HG03066 (cell line): ENCODE measurements around the gene SUFU.

ENCODE experiments used
- ATAC-seq: cut with Tn5 transposase; IDR thresholded peaks from one replicate; pipeline ENCODE4 v1.9.1; 2021; ENCODE audit warnings: low read depth; ENCODE audit not compliant: unreplicated experiment

The SUFU gene

DNA sequence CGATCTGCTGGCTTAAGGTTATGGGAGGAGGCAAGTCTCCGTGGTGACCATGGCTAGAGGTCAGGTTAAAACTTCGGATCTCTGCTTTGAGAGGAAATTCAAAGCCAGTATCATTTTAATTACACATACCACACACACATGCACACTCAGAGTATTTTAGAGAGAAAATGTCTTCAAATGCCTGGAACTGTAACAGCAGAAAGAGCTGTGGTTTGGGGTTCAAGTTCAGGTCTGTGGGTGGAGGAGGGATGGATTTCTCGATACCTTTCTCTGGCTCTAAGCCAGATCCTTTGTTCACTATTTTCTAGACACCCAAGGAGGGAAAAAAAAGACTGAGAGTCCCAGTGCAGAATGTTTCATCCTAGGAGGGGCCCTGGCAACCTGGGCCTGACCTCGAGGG lies 177.9 kb downstream of the SUFU start:
- no peak for ATAC-seq

- ATAC-seq, result no peak
These were observed 178.6 kb downstream of the SUFU start for GRCh38 chr10:102682416-102682815.

DNA sequence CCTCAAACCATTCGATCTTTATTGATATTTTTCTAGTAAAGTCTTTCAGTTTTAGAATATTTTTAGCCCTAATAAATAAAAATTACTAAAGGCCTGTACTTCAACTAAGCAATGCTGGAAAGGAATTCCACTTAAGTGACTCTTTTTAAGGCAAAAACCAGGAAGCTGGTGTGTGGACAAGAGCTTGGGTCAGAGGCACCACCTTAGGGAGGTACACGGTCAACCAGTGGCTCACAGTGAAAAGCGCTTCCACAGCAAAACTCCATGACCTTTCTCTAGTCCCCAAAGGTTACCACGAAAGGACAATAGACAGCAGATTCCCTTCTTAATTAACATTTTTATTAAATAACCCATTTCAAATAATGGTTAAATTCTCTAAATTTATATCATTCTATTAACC lies 179.2 kb downstream of the SUFU start:
- no peak for ATAC-seq
